Natural killer cell (primary cell): ENCODE measurements around the gene WDR38. TPM values are rescaled to one million over a fixed set of nuclear protein-coding genes. Genes with fewer than 3 reads are reported as not detected.

Experiments used
- ATAC-seq, 3 donors: fragments of 150-1000 bp in 2 of 3; fragments of 200-7000 bp in 1 of 3; cut with Tn5 transposase; 1 replicate in 1 of 3; 2 replicates in 2 of 3; pipeline ENCODE4 v1.10.0; 2021; ENCODE audit warnings: mild to moderate bottlenecking in 2 of 3, moderate library complexity in 2 of 3
- DNase-seq, 2 donors: peaks; one replicate each; pipeline versions ENCODE4 v3.0.0 to v3.0.0-alpha.2; 2013 to 2021; ENCODE audit warnings: mixed read lengths in 1 of 2
- H3K27ac ChIP-seq: one replicate; pipeline ENCODE4 v1.5.1; 2013; ENCODE audit warnings: mild to moderate bottlenecking, low read length
- H3K27me3 ChIP-seq: one replicate; pipeline ENCODE4 v1.6.1; 2013; ENCODE audit warnings: low read length; ENCODE audit not compliant: control insufficient read depth, insufficient read depth
- H3K36me3 ChIP-seq: one replicate; pipeline ENCODE4 v1.6.1; 2013; ENCODE audit warnings: low read length; ENCODE audit not compliant: control insufficient read depth, insufficient read depth
- H3K4me1 ChIP-seq: one replicate; pipeline ENCODE4 v1.6.1; 2013; ENCODE audit warnings: low read length; ENCODE audit not compliant: control insufficient read depth, insufficient read depth
- H3K4me3 ChIP-seq: one replicate; pipeline ENCODE4 v1.5.1; 2013; ENCODE audit warnings: low read length
- H3K9me3 ChIP-seq: one replicate; pipeline ENCODE4 v1.6.1; 2013; ENCODE audit warnings: low read length; ENCODE audit not compliant: control insufficient read depth, insufficient read depth
- H3K27ac Mint-ChIP-seq, 2 donors: one replicate each; pipeline ENCODE4 v1.8.0; 2022; ENCODE audit warnings: mild to moderate bottlenecking in 2 of 2, mixed read lengths in 2 of 2, moderate library complexity in 1 of 2
- H3K27me3 Mint-ChIP-seq, 2 donors: one replicate each; pipeline ENCODE4 v1.8.0; 2022; ENCODE audit warnings: low read depth in 2 of 2, mixed read lengths in 2 of 2
- H3K36me3 Mint-ChIP-seq: one replicate; pipeline ENCODE4 v1.8.0; 2022; ENCODE audit warnings: mixed read lengths
- H3K4me1 Mint-ChIP-seq, 2 donors: one replicate each; pipeline ENCODE4 v1.8.0; 2022; ENCODE audit warnings: mixed read lengths in 2 of 2
- H3K4me3 Mint-ChIP-seq: one replicate; pipeline ENCODE4 v1.8.0; 2022; ENCODE audit warnings: mild to moderate bottlenecking, moderate library complexity, mixed read lengths
- H3K9me3 Mint-ChIP-seq, 2 donors: one replicate each; pipeline ENCODE4 v1.8.0; 2022; ENCODE audit warnings: mixed read lengths in 2 of 2
- WGBS: methylation state at CpG from one replicate; pipeline ENCODE4 v1.1.7; 2013; ENCODE audit warnings: missing lambda C conversion rate; ENCODE audit not compliant: insufficient coverage; 5-methylcytosine and 5-hydroxymethylcytosine counted together
- intact Hi-C: fragments of 100-400 bp; cut with micrococcal nuclease; formaldehyde crosslinking; loops from one replicate; pipeline ENCODE4 v1.14.2; 2022
- total RNA-seq, 4 donors: library from RNA; stranded (reverse); fragments of 120-200 nt in 1 of 4; gene quantifications; one replicate each; pipeline versions ENCODE4 v1.2.3 to v1.2.4, GENCODE V29; 2013 to 2022
- TF ChIP-seq, protein P1 (sequence below): fragments of 200-600 bp; IDR thresholded peaks from one replicate; pipeline ENCODE4 v1.8.0; 2022; ENCODE audit warnings: antibody characterized with exemption

The WDR38 gene
- total RNA-seq, 3 donors from 2014 or later (not counting 1 experiment from before 2014, with no cell fraction given) = not detected

DNA sequence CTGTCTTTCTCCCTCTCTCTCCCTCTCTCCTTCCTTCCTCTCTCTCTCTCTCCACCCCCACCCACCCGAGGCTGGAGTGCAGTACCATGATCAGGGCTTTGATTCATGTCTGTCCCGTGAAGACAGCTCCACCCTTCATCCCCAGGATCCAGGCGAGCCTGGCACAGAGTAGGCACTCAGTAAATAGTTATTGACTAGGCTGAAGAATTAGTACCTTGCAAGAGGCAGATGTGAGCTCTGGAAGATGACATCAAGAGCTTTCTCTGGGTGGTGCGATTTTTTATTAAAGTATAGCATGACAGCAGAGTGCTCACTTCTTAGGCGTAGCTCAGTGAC is 24.0 kb upstream of the WDR38 start:
- TF ChIP-seq, protein P1, sequence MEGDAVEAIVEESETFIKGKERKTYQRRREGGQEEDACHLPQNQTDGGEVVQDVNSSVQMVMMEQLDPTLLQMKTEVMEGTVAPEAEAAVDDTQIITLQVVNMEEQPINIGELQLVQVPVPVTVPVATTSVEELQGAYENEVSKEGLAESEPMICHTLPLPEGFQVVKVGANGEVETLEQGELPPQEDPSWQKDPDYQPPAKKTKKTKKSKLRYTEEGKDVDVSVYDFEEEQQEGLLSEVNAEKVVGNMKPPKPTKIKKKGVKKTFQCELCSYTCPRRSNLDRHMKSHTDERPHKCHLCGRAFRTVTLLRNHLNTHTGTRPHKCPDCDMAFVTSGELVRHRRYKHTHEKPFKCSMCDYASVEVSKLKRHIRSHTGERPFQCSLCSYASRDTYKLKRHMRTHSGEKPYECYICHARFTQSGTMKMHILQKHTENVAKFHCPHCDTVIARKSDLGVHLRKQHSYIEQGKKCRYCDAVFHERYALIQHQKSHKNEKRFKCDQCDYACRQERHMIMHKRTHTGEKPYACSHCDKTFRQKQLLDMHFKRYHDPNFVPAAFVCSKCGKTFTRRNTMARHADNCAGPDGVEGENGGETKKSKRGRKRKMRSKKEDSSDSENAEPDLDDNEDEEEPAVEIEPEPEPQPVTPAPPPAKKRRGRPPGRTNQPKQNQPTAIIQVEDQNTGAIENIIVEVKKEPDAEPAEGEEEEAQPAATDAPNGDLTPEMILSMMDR = no peak
- Mint-ChIP-seq H3K27ac (no peak overlapping the region), H3K27me3 (peaks cover 0 to 3% of the 10 kb centered on the region in 2 donors), H3K4me1 (no peaks in the 10 kb centered on the region), H3K4me3 (no peak overlapping the region), H3K9me3 (no peaks in the 10 kb centered on the region), H3K36me3 (no peaks in the 10 kb centered on the region)
- Histone ChIP-seq H3K4me1 (no peaks in the 10 kb centered on the region), H3K36me3 (no peaks in the 10 kb centered on the region), H3K27ac (no peak overlapping the region), H3K27me3 (no peaks in the 10 kb centered on the region), H3K9me3 (no peaks in the 10 kb centered on the region), H3K4me3 (no peak overlapping the region)
- no peak for ATAC-seq
- DNase-seq = no peak
- WGBS = 74% methylated on average over 5 of the region's 5 CpGs
- intact Hi-C loops = no loop called here

DNA sequence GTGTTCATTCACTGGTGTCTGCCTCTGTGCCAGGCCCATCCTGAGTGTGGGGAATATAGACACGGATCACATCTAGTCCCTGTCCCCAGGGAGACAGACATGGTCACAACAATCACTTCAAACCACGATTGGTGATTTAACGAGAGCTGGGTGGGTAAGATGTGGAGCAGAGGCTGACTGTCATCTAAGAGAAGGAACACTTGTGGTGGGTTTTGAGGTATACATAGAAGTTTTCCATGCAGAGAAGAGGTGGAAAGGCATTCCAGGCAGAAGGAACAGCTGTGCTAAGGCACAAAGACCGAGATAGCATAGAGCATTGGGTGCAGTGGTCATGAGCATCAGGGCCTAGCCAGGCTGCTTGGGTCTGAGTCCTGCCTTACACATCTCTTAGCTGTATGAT is 22.7 kb upstream of the WDR38 start:
- no peak for ATAC-seq

DNA sequence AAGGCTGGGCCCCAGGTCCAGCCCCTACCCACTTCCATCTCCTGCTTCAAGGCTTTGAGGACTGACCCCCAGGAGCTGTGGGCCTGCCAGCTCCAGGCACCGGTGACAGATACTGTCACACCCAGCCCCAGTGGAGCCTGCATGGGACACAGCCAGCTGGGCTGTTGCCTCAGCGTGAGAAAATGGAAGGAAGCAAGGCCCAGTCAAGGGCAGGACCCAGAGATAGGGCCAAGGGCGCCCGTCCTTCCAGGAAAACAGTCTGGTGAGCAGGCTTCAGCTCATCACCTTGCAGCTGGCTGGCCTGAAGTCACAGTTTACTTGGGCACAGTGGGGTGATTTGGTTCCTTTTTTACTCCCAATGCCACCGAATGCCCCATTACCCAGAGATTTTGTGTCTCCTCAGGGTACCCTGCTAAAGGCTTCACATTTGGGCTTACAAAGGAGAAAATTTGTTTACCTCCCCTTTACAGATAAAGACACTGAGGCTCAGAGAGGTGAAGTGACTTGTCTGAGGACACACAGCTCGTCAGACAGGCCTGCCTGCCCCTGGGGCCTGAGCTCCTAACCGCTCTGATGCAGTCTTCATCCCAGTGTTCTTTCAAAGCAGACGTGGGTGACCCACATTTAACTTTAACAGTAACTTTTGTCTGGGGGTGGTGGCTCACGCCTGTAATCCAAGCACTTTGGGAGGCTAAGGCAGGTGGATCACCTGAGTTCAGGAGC is 21.5 kb upstream of the WDR38 start:
- TF ChIP-seq, protein P1 = no peak
- Histone ChIP-seq H3K4me1 (no peaks in the 10 kb centered on the region), H3K27me3 (peaks cover 2% of the 10 kb centered on the region), H3K36me3 (no peaks in the 10 kb centered on the region), H3K27ac (no peak overlapping the region), H3K4me3 (no peak overlapping the region), H3K9me3 (no peaks in the 10 kb centered on the region)
- 71% methylated on average over 9 of the region's 9 CpGs for WGBS
- no peak overlapping the region for H3K27ac Mint-ChIP-seq
- no peak overlapping the region for H3K4me3 Mint-ChIP-seq
- H3K4me1 Mint-ChIP-seq = no peaks in the 10 kb centered on the region
- H3K27me3 Mint-ChIP-seq = peaks cover 0 to 3% of the 10 kb centered on the region in 2 donors
- no peak for ATAC-seq
- intact Hi-C loops = loop anchor here (10.0 kb wide), 1 partner anchor 63 kb away; no protein-coding TSS in a partner anchor
- no peaks in the 10 kb centered on the region for H3K9me3 Mint-ChIP-seq
- no peaks in the 10 kb centered on the region for H3K36me3 Mint-ChIP-seq
- no peak for DNase-seq

More for the DNA sequence above, 22.7 kb upstream of the WDR38 start:
- Mint-ChIP-seq H3K27ac (no peak overlapping the region), H3K4me1 (no peaks in the 10 kb centered on the region), H3K4me3 (no peak overlapping the region), H3K27me3 (peaks cover 0 to 3% of the 10 kb centered on the region in 2 donors), H3K36me3 (no peaks in the 10 kb centered on the region), H3K9me3 (no peaks in the 10 kb centered on the region)
- H3K9me3 ChIP-seq = no peaks in the 10 kb centered on the region
- H3K27ac ChIP-seq = no peak overlapping the region
- H3K4me3 ChIP-seq = no peak overlapping the region
- no peaks in the 10 kb centered on the region for H3K27me3 ChIP-seq
- H3K4me1 ChIP-seq = no peaks in the 10 kb centered on the region
- TF ChIP-seq, protein P1 = no peak
- no peaks in the 10 kb centered on the region for H3K36me3 ChIP-seq
- DNase-seq = no peak
- intact Hi-C loops = loop anchor here (10.0 kb wide), 1 partner anchor 64 kb away; no protein-coding TSS in a partner anchor
- 61% methylated on average over 4 of the region's 4 CpGs for WGBS

DNA sequence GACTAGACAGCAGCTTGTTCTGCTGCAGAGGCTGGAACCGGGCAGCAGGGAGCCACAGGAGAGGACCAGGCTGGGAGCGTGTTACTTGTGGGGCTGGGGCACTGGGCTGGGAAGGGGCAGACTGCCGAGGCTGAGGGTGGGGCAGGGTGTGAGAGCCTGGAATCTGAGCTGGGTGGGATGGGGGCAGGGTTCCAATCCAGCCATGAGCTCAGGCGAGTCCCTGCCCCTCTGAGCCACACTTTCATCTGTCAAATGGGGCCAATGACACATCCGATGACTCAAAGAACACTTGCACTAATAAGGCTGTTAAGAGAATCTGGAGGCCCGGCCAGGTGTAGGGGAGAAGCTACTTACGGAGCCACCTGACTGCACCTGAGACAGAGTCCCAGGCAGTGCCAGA is 18.7 kb upstream of the WDR38 start:
- WGBS = 83% methylated on average over 7 of the region's 7 CpGs
- intact Hi-C loops = loop anchor here (10.0 kb wide), 1 partner anchor 60 kb away; no protein-coding TSS in a partner anchor
- no peaks in the 10 kb centered on the region for H3K36me3 ChIP-seq
- peaks cover 2% of the 10 kb centered on the region for H3K27me3 ChIP-seq
- Mint-ChIP-seq H3K9me3 (no peaks in the 10 kb centered on the region), H3K4me3 (no peak overlapping the region), H3K27me3 (peaks cover 8 to 12% of the 10 kb centered on the region in 2 donors), H3K4me1 (no peaks in the 10 kb centered on the region), H3K36me3 (no peaks in the 10 kb centered on the region), H3K27ac (no peak overlapping the region)
- H3K27ac ChIP-seq = no peak overlapping the region
- no peak for ATAC-seq
- no peaks in the 10 kb centered on the region for H3K9me3 ChIP-seq
- TF ChIP-seq, protein P1 = no peak
- H3K4me3 ChIP-seq = no peak overlapping the region
- no peak for DNase-seq
- H3K4me1 ChIP-seq = no peaks in the 10 kb centered on the region
